ENCODE data around the gene PTTG1. TPM values are rescaled to one million over a fixed set of nuclear protein-coding genes. Genes with fewer than 3 reads are reported as not detected.

PTTG1 gene
- total and polyA plus RNA-seq, 2 of the 8 experiments (the other 6 are each of a cell fraction or from before 2014, with no cell fraction given) = 240 to 478 TPM

- no peaks in the 10 kb centered on the region for H4K20me1 ChIP-seq (replicated peaks in 1 of 2; ENCODE audit: control insufficient read depth in 1 of 2, insufficient read depth in 2 of 2, low read length in 2 of 2)
- TF ChIP-seq TEAD4 (IDR thresholded peaks at IDR 0.05; ENCODE audit: low read depth, low read length) (no peak), SRF (IDR thresholded peaks at IDR 0.05; ENCODE audit: low read depth, low read length) (no peak), USF2 (IDR thresholded peaks at IDR 0.05; ENCODE audit: low read length) (no peak), SIN3A (conservative IDR thresholded peaks at IDR 0.05 in 1 of 2, IDR thresholded peaks at IDR 0.05 in 1 of 2; ENCODE audit: low read depth in 1 of 2, low read length in 2 of 2) (no peak), JUN (IDR thresholded peaks at IDR 0.05; ENCODE audit: low read depth, low read length) (no peak), RBBP5 (IDR thresholded peaks at IDR 0.05; ENCODE audit: borderline replicate concordance, low read depth, low read length) (no peak), FOSL1 (IDR thresholded peaks at IDR 0.05; ENCODE audit: insufficient read depth, low read depth, low read length) (no peak), CBX5 (IDR thresholded peaks at IDR 0.05; ENCODE audit: low read depth, low read length) (no peak), SP4 (IDR thresholded peaks at IDR 0.05; ENCODE audit: low read length) (no peak), CTCF (IDR thresholded peaks at IDR 0.05; ENCODE audit: control extremely low read depth in 1 of 3, insufficient read depth in 1 of 3, low read depth in 1 of 3, low read length in 3 of 3) (no peak), CHD2 (IDR thresholded peaks at IDR 0.05; ENCODE audit: low read length) (no peak)
These were observed 39.7 kb downstream of the PTTG1 start for GRCh38 chr5:160461378-160461777.

More at GRCh38 chr5:160461378-160461777, 39.7 kb downstream of the PTTG1 start:
- no peak overlapping the region for H2BK5ac ChIP-seq (ENCODE audit: low read depth, low read length)
- no peak overlapping the region for H3K4me3 ChIP-seq (ENCODE audit: extremely low read depth in 1 of 4, insufficient read depth in 2 of 4, low read depth in 3 of 4, low read length in 4 of 4)
- no peak overlapping the region for H3K27ac ChIP-seq (ENCODE audit: low read depth, low read length)
- no peaks in the 10 kb centered on the region for H3K36me3 ChIP-seq (ENCODE audit: control insufficient read depth in 2 of 4, insufficient read depth in 4 of 4, low read length in 3 of 4)
- H3K4ac ChIP-seq (replicated peaks; ENCODE audit: insufficient read length, low read depth, low read length) = no peak overlapping the region
- no peaks in the 10 kb centered on the region for H3K27me3 ChIP-seq (replicated peaks in 1 of 4; ENCODE audit: control insufficient read depth in 3 of 4, extremely low read depth in 1 of 4, insufficient read depth in 3 of 4, low read length in 3 of 4)
- no peak overlapping the region for H4K8ac ChIP-seq (ENCODE audit: extremely low read depth, insufficient read depth, low read length)
- H4K5ac ChIP-seq (ENCODE audit: insufficient read length, low read depth, low read length) = no peak overlapping the region
- H3K4me1 ChIP-seq (replicated peaks in 1 of 4; ENCODE audit: control insufficient read depth in 3 of 4, insufficient read depth in 4 of 4, low read length in 3 of 4) = no peaks in the 10 kb centered on the region
- no peak overlapping the region for H3K14ac ChIP-seq (ENCODE audit: insufficient read length)
- H3K23ac ChIP-seq (ENCODE audit: insufficient read length) = no peak overlapping the region
- H3K9ac ChIP-seq (replicated peaks in 1 of 4; ENCODE audit: extremely low read depth in 1 of 4, low read depth in 3 of 4, low read length in 3 of 4) = no peak overlapping the region
- H4K91ac ChIP-seq (replicated peaks; ENCODE audit: insufficient read length, low read length) = no peak overlapping the region
- H3K9me3 ChIP-seq (ENCODE audit: insufficient read depth in 2 of 2, low read depth in 1 of 2, low read length in 1 of 2) = no peaks in the 10 kb centered on the region; a peak in 1 of 4 replicates
- FAIRE-seq = no peak
- H2BK20ac ChIP-seq (ENCODE audit: low read length) = no peak overlapping the region
- POLR2A ChIA-PET (ENCODE audit: partially characterized antibody) = no interaction called here
- no peak for DNase-seq (ENCODE audit: low read depth in 1 of 2, low spot score in 2 of 2)
- CTCF ChIA-PET (ENCODE audit: partially characterized antibody) = interaction anchor here (1.2 to 5.4 kb wide), 3 partner anchors 22 to 282 kb away, joined by 3 to 47 read pairs (median 4); no protein-coding TSS in a partner anchor
- H2BK120ac ChIP-seq (replicated peaks; ENCODE audit: low read depth, low read length) = no peak overlapping the region
- H3K23me2 ChIP-seq (ENCODE audit: low read depth, low read length) = no peaks in the 10 kb centered on the region
- no peak overlapping the region for H3K18ac ChIP-seq (ENCODE audit: extremely low read depth, low read length)
- H3K79me2 ChIP-seq (ENCODE audit: control insufficient read depth in 1 of 2, insufficient read depth in 2 of 2, low read length in 2 of 2) = no peaks in the 10 kb centered on the region
- H2BK15ac ChIP-seq (ENCODE audit: low read length) = no peak overlapping the region
- H3K56ac ChIP-seq (replicated peaks; ENCODE audit: insufficient read length, low read depth, low read length) = no peak overlapping the region
- H3K4me2 ChIP-seq (ENCODE audit: insufficient read depth in 1 of 2, low read depth in 2 of 2, low read length in 2 of 2) = no peak overlapping the region
- no peaks in the 10 kb centered on the region for H3K79me1 ChIP-seq (ENCODE audit: low read depth, low read length)
- H2AFZ ChIP-seq (ENCODE audit: low read length) = no peak overlapping the region
- 86% methylated on average over 6 of the region's 6 CpGs; no CpG with 5 or more reads in 1 of the 2 experiments for WGBS, 2 experiments (ENCODE audit: extremely low coverage in 1 of 2, insufficient coverage in 1 of 2, insufficient read length in 1 of 2, insufficient replicate concordance in 2 of 2, low coverage in 1 of 2, low lambda C conversion rate in 2 of 2, missing lambda C conversion rate in 1 of 2)
- H2BK12ac ChIP-seq (ENCODE audit: low read depth, low read length) = no peak overlapping the region
- no peak overlapping the region for H2AK5ac ChIP-seq (ENCODE audit: low read depth, low read length)
